Central memory CD8-positive, alpha-beta T cell (primary cell): ENCODE results near the gene MAPK14.
"Not testable (repeated sequence)": the region's sequence is repeated elsewhere in the genome, so short reads cannot be mapped to it uniquely, and the experiment has no call there.

Experiments used
- ATAC-seq: fragments of 150-1000 bp; cut with Tn5 transposase; replicated peaks from 2 replicates; pipeline ENCODE4 v1.10.0; 2022; ENCODE audit warnings: mild to moderate bottlenecking, moderate FRiP score, moderate number of reproducible peaks; ENCODE audit not compliant: poor library complexity, severe bottlenecking; ENCODE audit errors: extremely low read depth
- DNase-seq, 2 donors: peaks; one replicate each; pipeline ENCODE4 v3.0.0; 2021; ENCODE audit warnings: low spot score in 2 of 2
- H3K27ac Mint-ChIP-seq: one replicate; pipeline ENCODE4 v1.8.0; 2022; ENCODE audit warnings: low read depth, mild to moderate bottlenecking, moderate library complexity, mixed read lengths
- H3K27me3 Mint-ChIP-seq: one replicate; pipeline ENCODE4 v1.8.0; 2022; ENCODE audit warnings: mixed read lengths
- H3K36me3 Mint-ChIP-seq: one replicate; pipeline ENCODE4 v1.8.0; 2022; ENCODE audit warnings: mild to moderate bottlenecking, moderate library complexity, mixed read lengths; ENCODE audit not compliant: insufficient read depth
- H3K4me1 Mint-ChIP-seq: one replicate; pipeline ENCODE4 v1.8.0; 2022; ENCODE audit warnings: mixed read lengths
- H3K4me3 Mint-ChIP-seq: one replicate; pipeline ENCODE4 v1.8.0; 2022; ENCODE audit warnings: mild to moderate bottlenecking, moderate library complexity, mixed read lengths
- H3K9me3 Mint-ChIP-seq: one replicate; pipeline ENCODE4 v1.8.0; 2022; ENCODE audit warnings: mixed read lengths

MAPK14 gene

GRCh38 chr6:36123270-36124139, 95.9 kb downstream of the MAPK14 start:
- Mint-ChIP-seq H3K27ac (peak overlapping the region; percentile 61), H3K27me3 (no peaks in the 10 kb centered on the region), H3K4me3 (peak overlapping the region; percentile 51), H3K4me1 (peaks cover 82% of the 10 kb centered on the region), H3K9me3 (no peaks in the 10 kb centered on the region), H3K36me3 (peaks cover 21% of the 10 kb centered on the region)
- DNase-seq: peak; percentile 89 to 92
- ATAC-seq: peak; percentile 87

- H3K9me3 Mint-ChIP-seq, H3K27me3 Mint-ChIP-seq, DNase-seq, ATAC-seq: not testable (repeated sequence)
- Mint-ChIP-seq H3K4me3 (peak overlapping the region; percentile 51), H3K4me1 (peaks cover 74% of the 10 kb centered on the region), H3K36me3 (peaks cover 20% of the 10 kb centered on the region), H3K27ac (peak overlapping the region; percentile 61)
Measured at GRCh38 chr6:36124346-36124745, 96.7 kb downstream of the MAPK14 start.

GRCh38 chr6:36124881-36125280, 97.3 kb downstream of the MAPK14 start:
- no peak for DNase-seq
- H3K4me1 Mint-ChIP-seq: peaks cover 73% of the 10 kb centered on the region
- ATAC-seq: no peak
- H3K4me3 Mint-ChIP-seq: no peak overlapping the region
- no peaks in the 10 kb centered on the region for H3K27me3 Mint-ChIP-seq
- H3K36me3 Mint-ChIP-seq: peaks cover 23% of the 10 kb centered on the region
- H3K9me3 Mint-ChIP-seq: no peaks in the 10 kb centered on the region
- no peak overlapping the region for H3K27ac Mint-ChIP-seq

- Mint-ChIP-seq H3K36me3 (peaks cover 24% of the 10 kb centered on the region), H3K4me3 (no peak overlapping the region), H3K4me1 (peaks cover 67% of the 10 kb centered on the region), H3K27me3 (no peaks in the 10 kb centered on the region), H3K9me3 (no peaks in the 10 kb centered on the region), H3K27ac (no peak overlapping the region)
- ATAC-seq (no peak), DNase-seq (no peak)
Measured at GRCh38 chr6:36125575-36125974, 98.0 kb downstream of the MAPK14 start.

GRCh38 chr6:36126121-36126520, 98.5 kb downstream of the MAPK14 start:
- ATAC-seq (no peak), DNase-seq (no peak)
- Mint-ChIP-seq H3K27ac (no peak overlapping the region), H3K4me1 (peaks cover 62% of the 10 kb centered on the region), H3K4me3 (no peak overlapping the region), H3K27me3 (no peaks in the 10 kb centered on the region), H3K9me3 (no peaks in the 10 kb centered on the region), H3K36me3 (peaks cover 26% of the 10 kb centered on the region)

GRCh38 chr6:36126553-36127458, 99.2 kb downstream of the MAPK14 start:
- Mint-ChIP-seq H3K4me3 (no peak overlapping the region), H3K36me3 (peaks cover 25% of the 10 kb centered on the region), H3K27ac (no peak overlapping the region), H3K9me3 (no peaks in the 10 kb centered on the region), H3K27me3 (no peaks in the 10 kb centered on the region), H3K4me1 (peaks cover 59% of the 10 kb centered on the region)
- ATAC-seq (no peak), DNase-seq (no peak)

- no peaks in the 10 kb centered on the region for H3K9me3 Mint-ChIP-seq
- H3K27ac Mint-ChIP-seq: no peak overlapping the region
Measured at GRCh38 chr6:36127462-36128016, 99.9 kb downstream of the MAPK14 start.

GRCh38 chr6:36128073-36128472, 100.5 kb downstream of the MAPK14 start:
- peaks cover 59% of the 10 kb centered on the region for H3K4me1 Mint-ChIP-seq
- DNase-seq (no peak), ATAC-seq (no peak)
- no peaks in the 10 kb centered on the region for H3K27me3 Mint-ChIP-seq
- H3K9me3 Mint-ChIP-seq: no peaks in the 10 kb centered on the region
- peaks cover 23% of the 10 kb centered on the region for H3K36me3 Mint-ChIP-seq
- H3K27ac Mint-ChIP-seq: no peak overlapping the region
- no peak overlapping the region for H3K4me3 Mint-ChIP-seq

More at GRCh38 chr6:36127462-36128016, 99.9 kb downstream of the MAPK14 start:
- no peaks in the 10 kb centered on the region for H3K27me3 Mint-ChIP-seq
- H3K4me3 Mint-ChIP-seq: no peak overlapping the region
- peaks cover 24% of the 10 kb centered on the region for H3K36me3 Mint-ChIP-seq
- peaks cover 59% of the 10 kb centered on the region for H3K4me1 Mint-ChIP-seq
- ATAC-seq: no peak
- no peak for DNase-seq

GRCh38 chr6:36128793-36129192, 101.2 kb downstream of the MAPK14 start:
- Mint-ChIP-seq H3K27me3 (no peaks in the 10 kb centered on the region), H3K27ac (no peak overlapping the region), H3K4me1 (peaks cover 59% of the 10 kb centered on the region), H3K9me3 (no peaks in the 10 kb centered on the region), H3K36me3 (peaks cover 22% of the 10 kb centered on the region), H3K4me3 (peak overlapping the region; percentile 86)
- ATAC-seq: no peak
- no peak for DNase-seq

GRCh38 chr6:36129334-36129733, 101.7 kb downstream of the MAPK14 start:
- not testable (repeated sequence) for H3K27me3 Mint-ChIP-seq

GRCh38 chr6:36129941-36130666, 102.5 kb downstream of the MAPK14 start, which contains the start of gene MAPK13:
Gene MAPK13 (plus strand): TSS chr6:36130513. CDS start chr6:36130583, 70 bp downstream.
- Mint-ChIP-seq H3K4me3 (peak within 1 kb of the TSS; percentile 86), H3K27me3 (no peaks in the 10 kb centered on the region), H3K9me3 (no peaks in the 10 kb centered on the region), H3K36me3 (peaks cover 20% of the 10 kb centered on the region), H3K4me1 (peaks cover 52% of the 10 kb centered on the region), H3K27ac (peak within 1 kb of the TSS; percentile 86)
- ATAC-seq (no peak), DNase-seq (no peak)

More at GRCh38 chr6:36129334-36129733, 101.7 kb downstream of the MAPK14 start:
- not testable (repeated sequence) for DNase-seq, ATAC-seq, H3K9me3 Mint-ChIP-seq
- H3K4me3 Mint-ChIP-seq: peak overlapping the region; percentile 86
- peak overlapping the region; percentile 86 for H3K27ac Mint-ChIP-seq
- H3K36me3 Mint-ChIP-seq: peaks cover 18% of the 10 kb centered on the region
- H3K4me1 Mint-ChIP-seq: peaks cover 56% of the 10 kb centered on the region
